ENCODE measurements around the gene PIP5K1C.
"Not testable (repeated sequence)": the region's sequence is repeated elsewhere in the genome, so short reads cannot be mapped to it uniquely, and the experiment has no call there.

The PIP5K1C gene

DNA sequence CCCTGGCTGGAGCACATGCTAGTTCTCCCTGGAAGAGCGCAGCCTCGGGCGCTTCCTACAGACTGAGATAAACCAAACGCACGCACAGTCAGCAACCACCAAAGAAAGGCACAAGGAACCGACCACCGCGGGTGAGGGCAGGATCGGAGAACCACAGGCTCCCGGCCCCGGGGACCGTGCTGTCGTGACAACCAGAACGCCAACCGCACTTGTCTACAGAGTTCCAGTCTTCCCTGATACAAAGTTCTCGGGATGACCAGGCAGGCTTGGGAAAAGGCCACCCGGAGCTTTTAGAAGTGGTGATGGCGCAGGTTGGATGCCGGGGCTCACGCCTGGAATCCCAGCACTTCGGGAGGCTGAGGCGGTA is 40.5 kb downstream of the PIP5K1C start:
- DNase-seq = no peak

DNA sequence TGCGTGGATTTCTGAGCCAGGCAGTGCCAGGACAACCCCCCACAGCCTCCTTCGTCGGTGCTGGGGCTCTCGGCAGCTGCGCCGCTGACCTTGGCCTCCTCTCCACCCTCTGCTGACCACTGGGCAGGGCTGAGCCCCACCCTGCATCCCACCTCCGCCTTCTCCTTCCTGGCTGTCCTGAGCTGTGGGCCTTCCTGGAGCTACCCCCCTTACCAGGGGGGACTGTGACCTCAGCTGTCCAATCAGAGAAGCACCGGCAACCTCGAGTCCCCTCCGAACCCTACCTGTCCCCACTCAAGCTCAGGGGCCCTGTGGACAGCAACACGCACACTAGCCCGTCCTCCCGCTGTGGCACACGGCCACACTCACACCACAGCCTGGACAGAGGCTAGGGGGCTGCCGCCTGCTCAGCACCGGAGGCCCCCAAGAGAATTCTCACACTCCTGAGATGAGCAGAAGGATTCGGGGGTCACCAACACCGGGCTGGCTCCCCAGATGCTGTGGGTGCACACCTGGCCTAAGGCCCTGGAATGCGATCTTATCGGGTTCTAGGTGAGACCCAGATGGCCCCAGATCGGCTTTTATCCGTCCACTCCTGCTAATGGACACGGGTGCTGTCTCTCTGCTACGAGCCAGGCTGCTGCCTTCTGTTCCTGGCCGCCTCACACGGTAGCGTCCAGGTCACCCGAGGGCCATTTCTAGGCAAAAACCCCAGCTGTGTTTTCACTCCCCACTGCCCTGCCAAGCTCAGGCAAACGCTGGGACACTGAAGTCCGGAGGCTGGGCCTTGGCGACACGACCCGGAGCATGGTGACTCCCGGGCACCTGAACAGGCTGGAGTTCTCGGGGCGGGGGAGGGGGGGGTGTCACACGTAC is 41.2 kb downstream of the PIP5K1C start:
- DNase-seq = no peak

DNA sequence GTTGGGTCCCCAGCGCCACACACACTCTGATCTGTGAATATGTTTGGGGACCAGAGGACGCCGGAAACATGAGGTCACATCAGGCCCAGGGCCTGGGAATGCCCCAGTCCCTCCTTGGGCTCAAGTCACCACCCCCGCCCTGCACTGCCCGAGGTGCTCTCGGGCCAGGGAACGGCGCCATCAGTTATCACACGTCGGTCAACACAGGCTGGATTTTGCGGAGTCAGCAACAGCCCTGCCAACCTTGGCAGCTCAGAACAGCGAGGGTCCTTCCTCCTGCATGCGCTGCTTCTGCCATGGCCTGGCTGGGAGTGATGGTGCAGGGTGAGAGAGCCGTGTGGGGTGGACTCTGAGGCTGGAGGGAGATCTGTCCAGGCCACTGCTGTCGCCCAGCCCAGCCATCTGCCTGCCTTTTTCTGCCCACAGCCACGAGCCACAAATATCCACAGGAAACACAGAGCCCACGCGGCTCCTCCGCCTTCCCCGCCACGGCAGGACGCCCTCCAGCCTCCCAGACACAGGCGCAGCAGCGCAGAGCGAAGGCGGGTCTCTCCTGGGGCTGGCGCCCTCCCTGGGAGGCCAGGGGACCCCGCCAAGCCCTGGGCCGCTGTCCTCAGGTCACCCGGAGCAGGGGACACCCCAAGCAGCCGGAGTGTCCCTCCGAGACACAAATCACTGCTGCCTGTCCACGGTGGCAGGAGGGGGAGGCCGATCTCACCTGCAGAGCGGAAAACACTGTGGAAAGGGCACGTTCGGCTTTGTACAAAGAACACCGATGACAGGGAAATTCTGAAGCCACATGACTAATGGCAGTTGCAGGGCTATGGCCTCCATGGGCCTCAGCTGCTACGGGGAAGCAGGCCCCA is 42.0 kb downstream of the PIP5K1C start:
- no peak for DNase-seq

DNA sequence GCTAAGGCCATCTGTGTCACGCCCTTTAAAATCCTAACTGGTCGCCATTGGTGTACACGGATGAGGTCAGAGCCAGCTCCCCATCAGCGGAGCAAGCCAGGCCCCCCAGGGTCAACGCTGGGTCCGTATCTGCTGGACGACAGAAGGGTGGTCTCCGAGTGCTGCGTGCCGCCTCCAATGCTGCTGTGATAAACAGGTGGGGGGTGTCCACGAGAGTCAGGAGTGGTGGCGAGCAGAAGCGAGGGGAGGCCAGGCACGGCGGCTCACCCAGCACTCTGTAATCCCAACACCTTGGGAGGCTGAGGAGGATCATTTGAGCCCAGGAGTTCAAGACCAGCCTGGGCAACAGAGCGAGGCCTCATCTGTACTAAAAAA is 42.9 kb downstream of the PIP5K1C start:
- DNase-seq = no peak

DNA sequence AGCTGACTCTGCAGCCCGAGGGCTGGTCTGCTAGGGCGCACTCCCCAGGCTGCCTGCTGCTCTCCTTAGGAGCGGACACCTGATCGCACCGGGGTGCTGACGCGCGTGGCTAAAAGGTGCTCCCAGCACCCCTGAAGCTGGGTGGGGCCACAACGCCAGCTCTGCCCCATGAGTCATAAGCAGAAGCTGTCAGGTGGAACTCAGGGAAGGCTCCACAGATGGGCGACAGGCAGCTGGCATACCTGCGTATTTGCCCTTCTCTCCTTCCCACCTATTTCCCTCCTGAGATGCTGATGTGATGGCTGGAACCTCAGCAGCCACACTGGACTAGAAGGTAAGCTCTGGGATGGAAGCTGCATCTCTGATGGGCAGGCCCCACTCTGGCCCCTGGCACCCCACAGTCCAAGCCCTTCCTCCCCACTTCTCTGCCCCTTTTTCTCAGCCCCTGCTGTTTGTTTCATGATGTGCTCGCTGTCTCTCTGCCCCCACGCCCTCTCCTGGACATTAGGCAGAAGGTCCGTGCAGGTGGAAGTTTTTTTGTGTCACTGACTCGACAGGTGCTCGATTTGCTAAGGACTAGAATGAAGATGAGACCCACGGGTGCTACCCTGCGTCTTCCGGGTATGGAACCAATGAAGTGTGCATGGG is 43.4 kb downstream of the PIP5K1C start:
- no peak for DNase-seq

DNA sequence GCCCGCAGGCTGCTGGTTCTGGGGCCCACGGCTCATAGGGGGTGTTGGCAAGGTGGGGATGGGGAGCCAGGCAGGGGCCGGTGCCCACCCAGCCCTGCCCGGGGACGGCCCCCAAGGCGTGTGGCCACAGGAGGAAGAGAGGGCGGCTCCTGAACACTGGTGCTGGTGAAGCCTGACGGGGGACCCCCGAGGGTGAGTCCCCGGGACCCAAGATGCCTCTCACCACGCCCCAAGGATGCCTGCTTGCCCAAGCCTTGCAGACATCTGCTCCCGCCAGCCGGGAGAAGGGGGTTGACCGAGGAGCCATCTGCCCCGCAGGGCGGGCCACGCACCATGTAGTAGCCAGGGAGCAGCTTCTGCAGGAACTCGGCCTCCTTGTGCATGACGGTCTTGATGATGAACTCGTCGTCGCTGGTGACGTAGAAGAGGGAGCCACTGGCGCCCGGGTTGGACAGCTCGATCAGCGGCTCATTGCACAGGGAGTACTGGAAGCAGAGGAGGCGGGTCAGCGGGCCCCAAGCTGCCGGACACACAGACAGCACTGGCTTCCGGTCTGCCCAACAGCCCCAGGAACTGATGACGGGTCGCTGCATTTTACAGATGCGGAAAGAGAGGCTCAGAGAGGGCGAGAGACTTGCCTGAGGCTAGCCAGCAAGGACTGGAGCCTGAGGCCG is 44.1 kb downstream of the PIP5K1C start:
- no peak for DNase-seq

DNA sequence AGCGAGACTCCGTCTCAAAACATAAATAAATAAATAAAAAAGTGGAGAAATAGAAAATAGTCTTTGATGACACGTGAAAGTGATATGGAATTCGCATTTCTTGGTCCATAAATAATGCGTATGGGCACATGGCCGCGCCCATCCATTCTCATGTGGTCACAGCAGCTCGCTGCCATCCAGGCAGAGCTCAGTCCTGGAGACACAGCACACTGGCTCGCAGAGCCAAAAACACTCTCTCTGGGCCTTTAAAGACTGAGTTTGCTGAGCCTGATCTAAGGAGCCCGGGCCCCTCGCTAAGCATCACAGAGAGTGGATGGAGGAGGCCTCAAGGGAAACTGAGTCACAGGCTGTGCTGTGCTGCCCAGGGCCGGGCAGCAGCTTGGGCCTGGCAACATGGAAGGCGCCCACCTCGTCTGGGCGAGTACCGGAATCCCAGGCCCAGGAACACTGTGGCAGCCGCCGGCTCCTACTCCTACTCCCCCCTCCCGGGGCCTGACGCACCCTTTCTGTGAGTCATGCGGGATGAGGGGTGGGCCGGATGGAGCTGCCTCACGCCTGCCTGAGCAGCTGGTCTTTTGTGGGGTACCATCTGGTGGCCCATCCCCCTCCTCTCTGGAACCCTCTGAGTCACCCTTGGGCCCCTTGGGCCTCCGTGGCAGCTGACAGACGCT is 44.7 kb downstream of the PIP5K1C start:
- no peak for DNase-seq

DNA sequence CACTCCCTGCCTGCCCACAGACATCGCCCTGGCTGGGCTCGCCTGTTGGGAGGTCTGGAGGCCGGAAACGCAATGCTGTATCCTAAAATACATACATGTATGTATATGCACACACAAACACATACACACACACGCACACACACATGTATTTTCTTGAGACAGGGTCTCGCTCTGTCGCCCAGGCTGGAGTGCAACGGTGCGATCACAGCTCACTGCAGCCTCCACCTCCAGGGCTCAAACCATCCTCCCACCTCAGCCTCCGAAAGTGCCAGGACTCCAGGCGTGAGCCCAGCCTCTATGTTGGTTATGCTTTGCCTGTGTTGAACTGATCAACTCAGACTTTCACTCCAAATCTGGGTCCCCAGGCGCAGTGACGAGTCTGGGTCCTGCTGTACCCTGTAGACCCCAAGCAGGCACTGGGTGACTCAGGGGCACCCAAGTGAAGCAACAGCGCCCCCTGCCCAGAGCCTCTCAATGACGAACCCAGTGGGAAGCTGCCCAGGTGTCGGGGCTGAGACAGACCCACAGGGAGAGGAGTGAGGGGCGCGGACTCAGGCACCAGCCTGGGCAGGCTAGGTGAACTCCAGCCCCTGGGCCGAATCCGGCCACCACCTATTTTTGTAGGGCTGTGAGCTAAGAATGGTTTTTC is 46.3 kb downstream of the PIP5K1C start:
- DNase-seq = no peak

DNA sequence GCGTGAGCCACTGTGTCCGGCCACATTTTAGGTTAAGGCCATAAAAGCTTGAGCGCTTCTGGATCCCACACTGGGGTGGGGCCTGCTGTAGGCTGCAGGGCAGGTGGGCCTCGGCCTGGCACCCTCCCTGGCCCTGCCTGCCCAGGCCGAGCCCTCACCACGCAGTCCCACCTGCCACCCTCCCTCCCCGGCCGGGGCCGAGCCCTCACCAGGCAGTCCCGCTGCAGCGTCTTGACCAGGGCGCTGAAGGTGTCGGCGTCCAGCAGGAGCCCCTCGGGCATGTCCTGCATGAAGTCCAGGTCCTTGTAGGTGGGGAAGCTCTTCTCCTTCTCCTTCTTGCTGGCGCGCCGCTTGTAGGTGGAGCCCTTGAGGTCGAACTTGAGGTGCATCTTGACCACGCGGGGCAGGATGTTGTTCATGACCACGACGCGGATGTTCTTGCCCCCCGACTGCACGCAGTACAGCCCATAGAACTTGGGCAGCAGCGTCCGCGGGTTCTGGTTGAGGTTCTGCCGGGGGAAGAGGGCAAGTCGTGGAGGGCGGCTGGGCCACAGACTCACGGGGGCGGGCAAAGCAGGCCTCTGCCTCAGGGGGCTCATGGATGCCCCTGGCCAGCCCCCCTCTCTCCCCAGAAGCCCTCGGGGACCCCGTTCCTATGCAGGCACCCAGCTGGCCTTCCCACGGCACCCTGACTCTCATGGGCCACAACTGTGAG is 47.0 kb downstream of the PIP5K1C start:
- DNase-seq = no peak

DNA sequence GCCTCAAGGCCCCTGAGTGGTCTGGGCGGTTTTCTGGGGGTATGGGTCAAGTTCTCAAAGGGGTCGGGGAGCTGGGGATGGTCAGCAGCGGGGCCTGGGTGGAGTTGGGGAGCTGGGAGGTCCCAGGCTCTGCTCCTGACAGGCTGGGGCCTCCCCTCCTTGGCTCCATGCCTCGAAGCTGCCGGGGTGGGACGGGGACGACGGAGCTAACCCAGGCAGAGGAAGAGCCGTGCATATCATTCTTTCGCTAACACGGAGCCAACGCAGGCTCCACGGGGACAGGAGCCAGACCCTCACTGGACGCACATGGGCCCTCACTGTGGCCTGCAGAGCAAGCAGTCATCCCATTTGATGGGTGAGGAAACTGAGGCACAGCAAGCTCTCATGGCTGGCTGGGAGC is 47.8 kb downstream of the PIP5K1C start:
- no peak for DNase-seq

DNA sequence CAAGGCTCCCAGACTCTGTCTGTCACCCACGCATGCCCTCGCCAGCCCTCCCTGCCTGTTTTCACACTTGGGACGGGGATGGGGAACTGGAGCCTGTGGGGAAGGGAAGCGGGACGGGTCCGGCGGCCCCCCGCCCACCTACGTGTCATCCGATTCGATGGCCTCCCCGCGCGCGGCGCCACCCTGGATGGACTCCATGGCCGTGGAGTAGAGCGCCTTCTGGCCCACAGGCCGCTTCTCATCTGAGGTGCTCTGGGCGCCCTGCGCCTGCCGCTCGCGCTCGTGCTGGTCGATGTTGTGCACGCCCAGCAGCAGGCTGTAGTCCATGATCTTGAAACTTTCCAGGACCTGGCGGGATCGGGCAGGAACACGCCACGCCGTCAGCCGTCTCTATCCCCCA is 48.6 kb downstream of the PIP5K1C start:
- DNase-seq = no peak

DNA sequence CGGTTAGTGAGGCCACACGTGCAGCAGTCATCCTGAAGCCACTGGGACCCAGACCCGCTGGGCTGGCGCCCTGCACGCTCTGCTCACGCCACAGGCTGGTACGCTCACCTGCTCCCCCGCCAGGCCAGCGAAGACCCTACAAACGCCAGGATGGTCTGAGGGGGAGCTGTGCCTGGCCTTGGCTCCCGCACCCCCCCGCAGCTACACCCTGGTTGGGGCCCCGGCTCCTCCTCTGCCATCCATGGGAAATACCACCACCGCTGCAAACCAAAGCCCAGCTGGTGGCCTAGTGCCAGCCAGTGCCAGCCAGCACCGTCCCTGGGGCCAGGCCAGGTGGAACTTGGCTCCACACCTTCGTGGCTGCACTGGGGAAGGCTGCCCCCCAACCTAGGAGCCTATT is 50.4 kb downstream of the PIP5K1C start:
- DNase-seq = no peak

DNA sequence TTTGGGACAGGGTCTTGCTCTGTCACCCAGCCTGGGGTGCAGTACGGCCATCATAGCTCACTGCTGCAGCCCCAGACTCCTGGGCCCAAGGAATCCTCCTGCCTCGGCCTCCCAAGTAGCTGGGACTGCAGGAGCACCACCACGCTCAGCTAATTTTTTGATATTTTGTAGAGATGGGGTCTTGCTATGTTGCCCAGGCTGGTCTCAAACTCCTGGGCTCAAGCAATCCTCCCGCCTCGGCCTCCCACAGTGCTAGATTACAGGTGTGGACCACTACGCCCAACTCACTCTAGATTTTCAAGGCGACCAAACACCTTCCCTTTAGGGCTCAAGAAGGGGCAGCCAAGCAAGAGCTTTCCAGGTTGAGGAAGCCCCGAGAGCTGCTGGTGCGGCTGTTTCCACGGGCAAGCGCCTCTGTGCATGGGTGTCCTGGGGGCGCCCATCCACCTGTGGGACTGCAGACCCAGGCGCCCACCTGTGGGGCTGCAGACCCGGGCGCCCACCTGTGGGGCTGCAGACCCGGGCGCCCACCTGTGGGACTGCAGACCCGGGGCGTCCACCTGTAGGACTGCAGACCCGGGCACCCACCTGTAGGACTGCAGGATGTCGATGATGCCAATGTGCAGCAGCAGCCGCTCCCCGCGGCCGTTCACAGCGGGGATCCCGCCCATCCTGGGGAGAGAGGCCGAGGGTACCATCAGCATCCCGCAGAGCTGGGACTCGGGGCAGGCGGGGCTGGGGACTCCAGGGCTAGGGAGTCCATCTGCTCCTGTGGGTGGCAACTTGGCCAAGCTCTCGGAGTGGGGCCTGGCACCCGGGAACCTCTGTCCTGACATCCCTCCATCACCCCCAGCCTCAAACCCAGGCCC is 52.0 kb downstream of the PIP5K1C start:
- DNase-seq = no peak

DNA sequence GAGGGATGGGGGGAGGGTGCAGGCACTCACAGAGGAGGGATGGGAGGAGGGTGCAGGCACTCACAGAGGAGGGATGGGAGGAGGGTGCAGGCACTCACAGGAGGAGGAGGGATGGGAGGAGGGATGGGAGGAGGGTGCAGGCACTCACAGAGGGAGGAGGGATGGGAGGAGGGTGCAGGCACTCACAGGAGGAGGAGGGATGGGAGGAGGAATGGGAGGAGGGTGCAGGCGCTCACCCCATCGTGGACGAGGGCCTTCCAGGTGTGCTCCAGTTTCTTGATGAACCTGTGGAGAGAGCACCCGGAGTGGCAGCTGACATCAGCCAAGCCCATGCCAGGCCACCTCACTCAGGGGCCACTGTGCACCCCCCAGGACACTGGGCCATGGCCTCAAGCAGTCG is 53.2 kb downstream of the PIP5K1C start:
- not testable (repeated sequence) for DNase-seq

DNA sequence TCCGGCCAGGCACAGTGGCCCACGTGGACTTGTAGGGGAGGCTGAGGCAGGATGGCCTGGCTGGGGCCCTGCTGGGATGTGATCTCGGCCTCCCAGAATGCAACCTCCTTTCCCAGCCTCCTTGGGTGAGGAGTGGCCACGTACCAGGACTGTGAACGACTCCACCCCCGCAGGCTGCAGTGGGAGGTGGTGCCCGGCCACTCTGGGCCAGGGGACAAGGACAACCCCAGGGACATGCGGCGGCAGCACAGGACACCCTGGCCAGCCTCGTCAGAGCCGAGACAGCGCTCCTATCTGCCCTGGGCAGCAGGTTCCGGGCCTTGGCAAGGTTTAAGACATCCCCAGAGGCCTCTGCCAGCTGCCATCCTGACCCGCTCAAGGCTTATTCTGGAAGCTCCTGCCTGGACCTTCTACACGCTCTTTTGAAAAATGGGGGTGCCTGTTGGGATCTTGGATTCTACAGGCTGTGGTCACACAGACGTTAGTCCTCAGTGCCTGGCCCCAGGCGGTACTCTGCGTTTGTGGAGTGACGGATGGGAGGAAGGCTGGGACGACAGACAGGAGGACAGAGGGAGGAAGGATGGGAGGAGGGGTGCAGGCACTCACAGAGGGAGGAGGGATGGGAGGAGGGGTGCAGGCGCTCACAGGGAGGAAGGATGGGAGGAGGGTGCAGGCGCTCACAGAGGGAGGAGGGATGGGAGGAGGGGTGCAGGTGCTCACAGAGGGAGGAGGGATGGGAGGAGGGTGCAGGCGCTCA is 53.8 kb downstream of the PIP5K1C start:
- no peak for DNase-seq

DNA sequence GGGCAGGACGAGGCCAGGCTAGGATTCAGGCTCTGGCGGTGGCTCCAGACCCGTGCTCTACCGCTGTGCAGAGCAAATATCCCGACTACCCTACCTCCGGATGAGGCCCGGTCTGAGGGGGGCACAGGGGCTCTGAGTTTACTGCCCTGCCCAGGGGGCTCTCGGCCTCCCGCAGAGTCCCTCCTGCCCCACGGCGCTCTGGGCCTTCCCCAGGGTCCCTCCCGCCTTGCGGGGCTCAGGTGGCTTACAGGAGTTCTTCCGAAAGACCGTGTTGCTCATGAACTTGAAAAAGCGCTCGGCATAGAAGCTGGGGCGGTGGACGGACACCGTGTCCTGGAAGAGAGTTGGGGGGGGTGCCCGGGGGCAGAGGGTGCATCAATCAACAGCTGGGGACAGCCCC is 54.5 kb downstream of the PIP5K1C start:
- DNase-seq = no peak

DNA sequence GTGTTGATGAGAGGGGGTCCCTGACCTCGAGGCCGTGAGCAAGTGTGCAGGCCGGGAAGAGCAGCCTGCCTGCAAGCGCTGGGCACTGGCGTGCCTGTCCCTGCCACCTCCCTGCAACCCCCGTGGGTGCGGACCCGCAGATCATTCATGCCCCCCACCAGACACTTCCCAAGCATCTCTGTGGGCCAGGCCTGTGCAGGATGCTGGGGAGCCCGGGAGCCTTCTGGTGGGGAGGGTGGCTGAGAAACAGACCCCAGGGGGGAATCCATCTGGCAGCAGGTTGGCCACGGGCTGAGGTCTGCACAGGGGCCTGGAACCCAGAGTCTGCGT is 55.2 kb downstream of the PIP5K1C start:
- no peak for DNase-seq

DNA sequence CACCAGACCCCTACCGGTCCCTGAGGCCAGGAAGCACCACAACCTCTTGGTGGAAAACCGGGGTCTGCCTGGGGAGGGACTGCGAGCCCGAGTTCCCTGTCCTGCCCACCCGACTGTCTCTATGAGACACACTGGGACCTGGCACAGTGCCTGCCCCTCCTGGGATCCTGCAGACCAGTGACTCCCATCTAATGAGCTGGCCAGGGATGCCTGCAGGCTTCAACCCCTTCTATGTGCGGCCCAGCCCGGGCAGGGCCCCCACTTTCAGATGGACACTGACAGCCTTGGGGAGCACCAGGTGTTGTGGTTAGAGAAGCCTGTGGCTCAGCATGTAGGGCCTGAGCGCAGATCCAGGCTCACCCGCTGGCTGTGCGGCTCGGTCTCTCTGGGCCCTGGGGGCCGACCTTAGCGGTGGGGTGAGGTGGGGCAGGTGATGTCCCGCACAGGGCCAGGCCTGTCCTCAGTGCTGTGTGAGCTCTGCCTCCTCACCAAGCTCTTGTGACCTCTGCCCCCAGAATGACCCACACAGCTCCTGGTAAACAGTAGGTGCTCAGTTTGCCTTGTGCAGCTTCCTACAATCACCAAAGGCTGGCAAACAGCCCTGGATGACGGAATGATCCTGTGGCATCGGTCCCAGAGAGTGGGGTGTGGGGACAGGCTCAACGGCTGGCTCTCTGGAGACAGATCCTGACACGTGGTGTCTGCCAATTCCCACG is 55.8 kb downstream of the PIP5K1C start:
- DNase-seq = no peak
